IPS-18c (cell line): Measurements from ENCODE around the gene FEZF1.
A peak's percentile ranks its signal among the peaks of the same experiment; 100 is the strongest.

Source experiments
- H3K4me3 ChIP-seq: 2 replicates; pipeline ENCODE4 v1.7.0; 2013; ENCODE audit warnings: low read depth, mild to moderate bottlenecking, low read length, moderate library complexity; ENCODE audit not compliant: insufficient read depth
- H3K9me3 ChIP-seq: one replicate; pipeline ENCODE4 v1.6.1; 2013; ENCODE audit warnings: mild to moderate bottlenecking, low read length, moderate library complexity; ENCODE audit not compliant: control insufficient read depth, insufficient read depth

FEZF1 gene

DNA sequence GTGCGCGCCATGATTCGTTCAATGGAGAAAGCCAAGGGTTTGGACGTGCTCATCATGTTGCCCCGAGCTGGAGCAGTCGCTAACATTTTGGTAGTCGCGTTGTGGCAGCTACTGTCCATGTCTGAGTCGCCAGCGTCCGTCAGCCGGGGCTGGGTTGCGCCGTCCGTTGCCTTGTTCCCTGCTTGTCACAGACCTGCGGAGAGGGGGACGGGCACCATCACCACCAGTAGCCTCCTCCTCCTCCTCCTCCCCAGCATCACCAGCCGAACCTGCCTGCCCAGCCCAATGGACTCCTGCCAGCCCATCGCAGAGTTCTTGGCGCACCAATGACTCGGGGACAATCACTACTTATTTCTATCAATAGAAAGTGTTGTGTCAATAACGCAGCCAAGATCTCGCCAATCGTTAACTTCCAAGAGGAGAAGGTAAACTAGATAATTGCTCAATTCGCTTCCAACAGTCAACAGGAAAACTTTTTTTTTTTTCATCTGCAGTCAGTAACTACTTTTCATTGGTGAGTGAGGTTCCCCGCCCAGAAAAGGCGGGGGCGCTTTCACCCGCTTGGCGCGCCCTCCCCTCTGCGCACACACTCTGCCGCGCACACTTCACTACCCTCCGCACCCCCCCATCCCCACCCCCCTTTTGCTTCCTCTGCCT is at the start of gene FEZF1:
TSS of gene FEZF1 (minus strand) at position 432 of the 657 bp plus-strand sequence. CDS start at position 119, 313 bp downstream.
- peak within 1 kb of the TSS; percentile 71 for H3K4me3 ChIP-seq
- peaks cover 4% of the 10 kb centered on the region for H3K9me3 ChIP-seq

DNA sequence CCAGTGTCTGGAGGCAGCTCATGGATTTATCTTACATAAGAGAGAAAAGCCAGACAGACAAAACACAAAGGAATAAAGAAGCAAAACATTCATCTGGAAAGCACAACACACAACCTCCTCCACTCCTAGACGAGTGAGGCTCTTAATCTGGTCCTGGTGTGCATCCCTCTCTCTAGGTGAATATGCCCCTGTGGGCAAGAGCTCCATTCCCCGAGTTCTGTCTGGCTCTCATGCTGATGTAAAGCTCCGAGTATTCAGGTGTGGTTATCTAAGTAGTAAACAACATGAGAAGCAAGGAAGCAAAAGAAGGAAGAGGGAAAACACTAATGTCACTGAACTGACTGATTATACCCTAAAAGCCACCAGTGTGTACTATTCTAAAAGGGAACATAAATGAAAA is 47.9 kb upstream of the FEZF1 start:
- H3K4me3 ChIP-seq, result no peak overlapping the region

DNA sequence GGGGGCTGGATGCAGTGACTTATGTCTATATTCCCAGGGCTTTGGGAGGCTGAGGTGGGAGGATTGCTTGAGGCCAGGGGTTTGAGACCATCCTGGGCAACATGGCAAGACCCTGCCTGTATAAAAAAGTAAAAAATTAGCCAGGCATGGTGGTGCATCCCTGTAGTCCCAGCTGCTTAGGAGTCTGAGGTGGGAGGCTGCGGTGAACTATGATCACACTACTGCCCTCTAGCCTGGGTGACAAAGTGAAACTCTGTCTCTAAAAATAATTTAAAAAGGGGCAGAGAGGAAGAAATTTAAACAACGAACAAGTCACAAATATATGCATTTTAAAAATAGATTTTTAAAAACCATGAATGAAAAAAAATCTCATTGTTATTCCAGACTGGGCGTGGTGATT is 46.2 kb upstream of the FEZF1 start:
- Histone ChIP-seq H3K4me3 (no peak overlapping the region), H3K9me3 (no peaks in the 10 kb centered on the region)

More for the DNA sequence above, 47.9 kb upstream of the FEZF1 start:
- H3K9me3 ChIP-seq, result no peaks in the 10 kb centered on the region

DNA sequence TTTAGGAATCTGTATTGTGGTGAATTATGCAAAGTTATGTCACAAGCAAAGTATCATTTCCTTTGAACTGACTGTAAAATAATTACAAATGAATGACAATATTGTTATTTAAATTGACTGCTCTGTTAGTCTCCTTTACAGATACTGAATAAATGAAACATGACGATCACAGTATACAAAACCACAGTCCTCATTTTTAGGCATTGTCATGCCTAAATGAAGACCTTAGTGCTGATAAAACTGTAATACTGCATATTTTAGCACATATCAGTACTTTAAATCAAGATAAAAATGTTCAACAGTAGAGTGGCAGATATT is 39.7 kb upstream of the FEZF1 start:
- H3K9me3 ChIP-seq, result no peaks in the 10 kb centered on the region
- no peak overlapping the region for H3K4me3 ChIP-seq

DNA sequence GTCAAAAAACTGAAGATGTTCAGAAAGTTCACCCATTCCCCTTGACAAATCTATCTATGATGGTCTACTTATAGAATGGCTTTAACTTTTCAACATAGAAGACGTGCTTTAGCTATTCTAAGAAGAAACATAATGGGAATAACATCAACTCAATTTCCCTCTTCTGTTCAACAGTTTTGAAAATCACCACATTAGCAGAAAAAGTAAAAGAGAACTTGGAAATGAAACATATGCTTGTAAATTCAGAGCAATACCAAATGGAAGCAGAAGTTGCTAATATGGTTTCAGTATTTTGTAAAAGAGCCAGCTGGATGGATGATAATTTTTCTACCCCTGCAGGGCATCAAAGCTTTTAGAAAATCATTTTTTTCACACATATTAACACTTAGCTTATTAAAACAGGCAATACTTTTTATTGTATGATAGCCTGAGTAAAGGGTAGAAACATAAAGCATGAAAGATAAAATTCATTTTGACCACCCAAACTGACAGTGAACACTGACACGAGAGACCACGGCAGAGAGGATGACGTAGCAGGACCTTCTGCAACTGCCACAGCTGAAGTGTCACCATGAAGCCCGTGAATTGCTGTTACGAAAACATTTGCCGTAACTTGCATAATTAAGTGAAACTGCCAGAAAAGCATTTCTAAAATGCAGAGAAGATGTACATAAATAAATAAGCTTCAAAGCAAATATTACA is 39.2 kb upstream of the FEZF1 start:
- Histone ChIP-seq H3K4me3 (no peak overlapping the region), H3K9me3 (no peaks in the 10 kb centered on the region)

DNA sequence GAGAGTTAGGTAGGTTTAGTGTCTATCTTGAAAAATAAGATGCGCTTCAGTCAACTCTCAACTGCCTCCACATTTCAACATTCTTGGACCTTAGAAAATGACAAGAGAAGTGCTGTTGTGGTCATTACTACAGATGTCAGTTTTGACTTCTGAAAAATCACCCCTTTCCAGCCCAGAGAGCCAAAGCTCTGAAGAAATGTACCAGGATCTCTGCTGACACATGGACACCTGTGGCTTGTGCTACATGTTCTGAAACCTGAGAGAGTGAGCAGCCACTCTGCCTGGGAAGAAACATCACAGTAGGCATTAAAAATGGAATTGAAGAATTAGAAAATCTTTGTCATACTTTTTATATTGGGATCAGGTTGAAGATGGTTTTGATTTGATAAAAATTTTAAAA is 35.9 kb upstream of the FEZF1 start:
- H3K4me3 ChIP-seq, result no peak overlapping the region
- no peaks in the 10 kb centered on the region for H3K9me3 ChIP-seq

DNA sequence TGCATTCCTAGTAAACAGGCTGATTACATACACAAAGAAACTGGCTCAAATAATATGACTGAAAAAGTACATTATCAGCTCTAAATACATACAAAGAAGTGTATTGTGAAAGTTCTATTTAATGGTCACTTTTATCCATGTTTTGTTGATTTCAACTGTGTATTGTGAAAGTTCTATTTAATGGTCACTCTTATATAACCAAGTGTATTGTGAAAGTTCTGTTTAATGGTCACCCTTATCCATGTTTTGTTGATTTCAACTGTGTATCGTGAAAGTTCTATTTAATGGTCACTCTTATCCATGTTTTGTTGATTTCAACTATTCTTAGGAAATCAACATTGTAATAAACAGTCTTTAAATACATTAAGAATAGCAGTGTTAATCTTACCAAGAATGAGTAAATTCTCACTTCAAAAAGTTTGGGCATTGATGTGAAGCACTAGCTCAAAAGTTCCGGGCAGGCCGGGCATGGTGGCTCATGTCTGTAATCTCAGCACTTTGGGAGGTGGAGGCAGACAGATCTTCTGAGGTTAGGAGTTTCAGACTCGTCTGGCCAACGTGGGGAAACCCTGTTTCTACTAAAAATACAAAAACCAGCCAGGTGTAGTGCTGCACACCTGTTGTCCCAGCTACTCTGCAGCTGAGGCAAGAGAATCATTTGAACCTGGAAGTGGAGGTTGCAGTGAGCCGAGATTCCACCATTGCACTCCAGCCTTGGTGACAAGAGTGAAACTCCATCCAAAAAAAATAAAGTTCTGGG is 34.8 kb upstream of the FEZF1 start:
- Histone ChIP-seq H3K4me3 (no peak overlapping the region), H3K9me3 (no peaks in the 10 kb centered on the region)

DNA sequence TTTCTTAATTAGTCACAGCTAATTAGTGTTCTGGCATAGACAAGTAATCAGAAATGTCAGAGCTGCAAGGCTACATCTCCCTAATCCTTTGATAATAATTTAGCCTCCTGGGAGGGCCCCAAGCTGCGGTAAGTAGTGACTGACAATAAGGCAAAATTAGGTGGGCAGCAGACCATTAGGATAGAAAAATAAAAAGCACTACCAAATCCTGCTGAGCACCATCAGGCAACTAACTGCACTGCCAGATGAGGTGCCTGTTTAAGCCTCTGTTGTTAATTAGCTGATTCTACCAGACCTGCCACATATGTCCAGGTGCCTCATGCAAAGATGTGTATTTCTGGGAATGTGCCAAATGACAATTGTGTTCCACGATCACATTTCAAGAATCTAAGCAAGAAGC is 32.5 kb upstream of the FEZF1 start:
- no peak overlapping the region for H3K4me3 ChIP-seq
- H3K9me3 ChIP-seq, result no peaks in the 10 kb centered on the region

DNA sequence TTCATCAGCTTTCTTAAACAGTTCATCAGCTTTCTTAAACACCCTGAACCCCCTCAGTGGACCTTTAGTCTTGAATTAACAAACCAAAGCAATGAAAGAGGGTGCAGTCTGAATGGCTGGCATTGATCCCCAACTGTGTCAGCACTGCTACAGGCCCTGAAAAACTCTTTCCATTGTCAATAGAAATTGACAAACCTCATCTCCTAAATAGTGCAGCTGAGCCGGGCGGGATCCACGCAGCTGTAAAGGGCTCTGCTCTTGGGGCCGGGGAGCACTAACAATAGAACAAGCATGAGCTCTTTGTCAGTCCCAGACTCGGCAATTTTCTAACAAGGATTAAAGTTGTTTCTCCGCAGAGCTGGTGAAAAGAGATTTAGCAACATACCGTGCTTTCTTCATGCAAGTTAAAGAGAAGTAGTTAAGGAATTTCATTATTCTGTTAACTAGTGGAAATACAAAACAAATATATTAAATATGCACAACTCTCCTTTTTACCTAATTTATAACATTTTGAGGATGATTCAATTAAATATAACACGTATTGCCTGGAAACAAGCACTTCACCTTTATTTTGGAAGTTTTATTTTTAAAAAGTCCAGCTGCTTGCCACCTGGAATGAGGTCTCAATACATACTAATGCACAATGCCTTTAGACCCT is 24.7 kb upstream of the FEZF1 start:
- no peaks in the 10 kb centered on the region for H3K9me3 ChIP-seq
- no peak overlapping the region for H3K4me3 ChIP-seq

DNA sequence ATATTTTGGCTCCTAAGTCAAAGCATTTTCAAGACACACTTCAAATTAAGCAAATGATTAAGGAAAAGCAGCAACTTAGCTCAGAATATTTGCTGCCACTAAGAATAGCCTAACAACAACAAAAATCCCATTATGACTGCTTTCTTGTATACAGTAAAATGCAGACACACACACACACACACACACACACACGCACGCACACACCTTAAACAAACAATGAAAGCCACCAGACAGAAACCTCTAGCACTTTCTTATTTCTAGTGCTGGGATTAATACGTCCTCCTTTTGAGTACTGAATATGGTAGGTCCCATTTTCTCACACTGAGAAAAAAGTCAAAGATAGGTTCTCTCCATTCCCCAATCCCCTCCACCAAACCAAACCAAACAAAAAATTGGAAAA is 23.4 kb upstream of the FEZF1 start:
- Histone ChIP-seq H3K9me3 (no peaks in the 10 kb centered on the region), H3K4me3 (no peak overlapping the region)

DNA sequence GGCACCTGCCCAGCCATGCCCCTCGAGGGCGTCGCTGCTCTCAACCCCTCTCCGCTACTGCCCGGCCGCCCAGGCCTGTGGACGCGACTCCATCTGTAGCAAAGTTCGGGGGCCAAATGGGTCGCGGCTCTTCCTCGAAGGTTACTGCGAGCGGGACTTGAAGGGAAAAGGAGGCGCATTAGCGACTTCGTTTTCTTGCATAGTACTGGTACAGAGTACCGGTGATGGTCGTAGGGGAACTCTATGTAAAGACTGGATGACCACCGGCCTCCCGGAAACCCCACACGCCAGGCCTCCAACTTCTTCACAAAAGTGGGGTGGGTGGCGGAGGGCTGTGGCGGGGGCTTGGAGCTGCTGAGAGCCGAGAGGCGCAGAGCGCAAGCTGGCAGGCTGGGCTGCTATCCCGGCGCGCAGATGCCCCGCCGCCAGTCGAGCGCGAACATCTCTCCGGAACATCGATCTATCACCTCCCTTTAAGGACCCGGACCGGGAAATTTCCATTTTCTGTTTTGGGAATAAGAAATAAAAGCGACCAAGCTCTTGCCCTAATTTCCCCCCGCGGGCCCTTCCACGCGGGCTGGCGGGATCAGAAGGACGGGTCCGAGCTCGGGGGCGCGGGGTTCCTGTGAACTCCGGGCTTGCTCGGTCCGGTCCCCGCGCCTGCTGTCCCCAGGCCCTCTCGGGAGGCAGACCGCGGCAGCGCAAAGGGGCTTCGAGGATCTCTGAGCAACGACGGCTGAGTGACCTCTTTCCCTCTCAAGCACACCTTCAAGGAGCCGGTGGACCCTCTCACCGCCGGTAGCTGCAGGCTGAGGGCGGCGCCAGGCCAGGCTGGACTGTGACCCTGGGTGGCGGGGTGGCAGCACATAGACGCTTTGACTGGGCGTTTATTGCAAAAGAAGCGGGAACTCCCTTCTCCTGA is 12.2 kb upstream of the FEZF1 start:
- no peaks in the 10 kb centered on the region for H3K9me3 ChIP-seq
- H3K4me3 ChIP-seq, result peak overlapping the region; percentile 46

DNA sequence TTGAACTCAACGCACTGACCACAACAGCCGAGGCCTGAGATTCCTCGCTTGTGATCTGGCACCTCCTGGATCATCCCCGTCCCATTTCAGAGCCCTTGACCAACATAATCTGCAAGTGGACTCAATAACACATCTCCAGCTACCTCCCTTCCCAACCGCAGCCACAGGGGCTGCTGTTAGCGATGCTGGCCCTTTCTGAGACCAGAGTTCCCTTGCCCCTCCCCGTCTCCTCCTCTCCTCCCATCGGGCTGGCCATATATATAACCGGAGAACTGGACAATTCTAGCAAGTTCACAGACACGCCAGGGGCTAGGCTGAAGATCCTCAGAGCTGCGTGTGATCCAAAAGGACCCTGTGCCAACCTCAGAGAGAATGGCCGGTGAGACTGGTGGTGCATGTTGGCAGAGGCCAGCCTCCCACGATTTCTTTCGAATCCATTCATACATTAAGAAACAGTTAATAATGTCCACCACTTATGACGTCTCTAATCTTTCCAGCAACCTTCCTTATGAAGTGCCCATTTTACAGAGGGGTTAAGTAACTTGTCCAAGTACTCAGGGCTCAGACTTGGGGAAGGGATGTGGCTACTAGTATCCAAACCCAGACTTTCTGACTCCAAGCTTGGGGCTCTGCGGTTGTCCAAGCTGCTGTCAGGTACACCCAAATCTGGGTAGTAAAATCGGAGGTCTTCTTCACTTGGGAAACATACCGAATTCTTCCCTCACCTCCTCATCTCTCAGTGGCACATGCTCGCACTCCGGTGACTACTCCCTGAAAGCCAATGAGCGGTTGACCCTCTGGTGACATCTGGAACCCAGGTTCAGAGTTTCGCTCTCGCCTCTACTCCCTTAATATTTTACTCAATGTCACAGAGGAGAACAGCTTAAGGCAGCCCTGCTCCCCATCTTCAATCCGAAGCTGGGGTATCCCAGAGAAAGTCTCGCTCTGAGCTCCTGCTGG is 11.2 kb upstream of the FEZF1 start:
- no peaks in the 10 kb centered on the region for H3K9me3 ChIP-seq
- peak overlapping the region; percentile 46 for H3K4me3 ChIP-seq

DNA sequence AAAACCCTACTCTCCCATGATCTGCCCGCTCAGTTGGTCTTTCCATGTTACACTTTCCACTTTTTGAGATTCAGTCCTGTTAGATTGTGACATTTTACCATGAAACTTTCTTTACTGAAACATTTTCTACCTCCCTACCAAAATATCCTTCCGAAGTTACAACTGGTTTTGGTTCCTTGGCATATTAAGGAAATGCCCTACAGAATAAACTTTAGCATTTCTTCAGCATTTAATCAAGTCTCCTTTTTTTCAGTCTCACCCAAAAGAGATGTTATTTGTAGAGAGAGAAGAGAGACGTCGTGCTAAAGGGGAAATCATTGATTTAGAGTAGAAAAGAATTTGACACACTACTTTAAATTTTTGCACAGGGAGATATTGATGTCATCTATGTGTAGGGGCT is 9.7 kb upstream of the FEZF1 start:
- Histone ChIP-seq H3K4me3 (no peak overlapping the region), H3K9me3 (no peaks in the 10 kb centered on the region)

DNA sequence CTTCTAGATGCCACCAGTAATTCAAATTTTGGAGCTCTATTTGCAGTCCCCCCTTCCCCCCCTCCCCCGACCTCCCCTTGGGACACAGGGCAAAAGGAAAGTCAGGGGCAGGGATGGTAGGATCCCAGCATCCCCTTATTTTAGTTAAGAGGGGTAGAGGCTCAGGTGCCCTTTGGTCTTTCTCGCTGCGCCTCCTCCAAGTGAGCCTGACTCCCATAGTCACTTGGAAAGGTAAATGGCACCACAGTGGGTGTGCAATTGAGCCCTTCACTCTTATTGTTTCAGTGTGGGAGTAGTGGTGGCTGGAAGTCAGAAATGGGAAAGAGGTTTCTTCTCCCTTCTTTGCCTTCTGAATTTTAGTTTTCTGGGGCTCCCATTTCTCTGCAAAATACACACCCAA is 8.2 kb upstream of the FEZF1 start:
- Histone ChIP-seq H3K9me3 (no peaks in the 10 kb centered on the region), H3K4me3 (no peak overlapping the region)

DNA sequence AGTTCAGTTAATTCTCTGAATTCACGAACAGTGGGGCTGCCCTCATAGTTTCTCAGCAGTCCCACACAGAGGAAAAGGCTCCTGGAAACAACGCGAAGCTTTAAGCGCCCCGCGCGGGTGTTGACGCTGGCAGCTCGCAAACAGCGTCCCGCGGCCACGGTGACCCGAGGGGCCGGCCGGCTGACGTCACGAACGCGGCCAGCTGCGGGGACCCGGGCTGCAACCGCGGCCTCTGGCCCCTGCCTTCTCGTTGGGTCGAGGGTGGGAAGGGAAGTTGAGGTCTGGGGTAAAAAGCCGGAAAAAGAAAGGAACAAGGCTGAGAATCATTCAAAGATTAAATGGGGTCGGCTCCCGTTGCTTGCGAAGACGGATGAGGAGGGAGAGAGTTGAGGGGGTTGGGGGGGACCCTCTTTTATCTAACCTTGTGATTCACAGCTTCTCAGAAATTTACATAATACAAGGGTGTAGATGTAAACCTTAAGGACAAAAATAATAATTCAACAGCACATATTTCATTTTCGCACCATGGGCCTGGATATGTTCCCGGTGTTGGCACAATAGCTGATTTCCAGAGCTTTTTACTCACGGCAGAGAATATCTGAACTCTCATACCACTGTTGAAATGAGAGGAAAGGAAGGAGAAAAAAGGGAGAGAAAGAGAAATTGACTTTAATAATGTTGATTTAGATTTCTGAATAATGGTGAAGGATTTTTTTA is 7.3 kb upstream of the FEZF1 start:
- Histone ChIP-seq H3K9me3 (no peaks in the 10 kb centered on the region), H3K4me3 (peak overlapping the region; percentile 44; the same call in 1 of the 2 replicates)
